Measurements from ENCODE around the gene TNFSF12. TPM values are rescaled to one million over a fixed set of nuclear protein-coding genes. Genes with fewer than 3 reads are reported as not detected.

Gene TNFSF12
- polyA plus RNA-seq, 2 of the 4 experiments (the other 2 are of a cell fraction): 9.9 to 11.9 TPM

DNA sequence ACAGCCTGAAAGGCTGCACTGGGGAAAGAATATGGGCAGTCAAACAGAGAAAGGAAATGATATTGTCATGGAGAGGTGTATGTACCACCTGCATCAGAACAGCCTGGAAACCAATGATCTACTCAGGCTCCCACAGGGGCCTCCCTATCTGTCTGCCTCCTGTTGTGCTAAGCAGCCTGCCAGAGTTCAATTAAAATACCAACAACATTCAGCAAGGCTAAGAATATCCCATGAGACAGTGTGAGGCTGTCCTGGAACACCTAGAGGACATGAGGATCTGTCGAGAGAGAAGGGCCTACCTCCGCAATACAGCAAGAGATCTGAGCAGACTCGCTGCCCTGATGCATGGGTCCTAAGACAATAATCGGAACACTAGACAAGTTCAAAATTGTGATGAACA, 57.4 kb downstream of the TNFSF12 start:
- Histone ChIP-seq H3K4me1 (peaks cover 6% of the 10 kb centered on the region; the same call in 2 of the 3 replicates), H3K9me3 (no peaks in the 10 kb centered on the region), H3K4me3 (no peak overlapping the region), H3K4me2 (no peak overlapping the region), H3K27ac (no peak overlapping the region)
- FAIRE-seq: peak; percentile 72
- POLR2A ChIA-PET: interaction anchor here (0.6 kb wide), 1 partner anchor 63 kb away, joined by 3 read pairs; no protein-coding TSS in a partner anchor
- no peak for TF ChIP-seq POLR2A (IDR thresholded peaks at IDR 0.05; ENCODE audit: low read length)
- TF ChIP-seq ESRRA (IDR thresholded peaks at IDR 0.05; ENCODE audit: borderline replicate concordance, low read length): no peak
- TF ChIP-seq HOXA7 (CRISPR knock-in tag; IDR thresholded peaks at IDR 0.05): no peak
- no peak for TF ChIP-seq KDM1A (IDR thresholded peaks at IDR 0.05; ENCODE audit: low read depth)
- TF ChIP-seq NR3C1 (IDR thresholded peaks at IDR 0.05): no peak
- TF ChIP-seq EP300 (IDR thresholded peaks at IDR 0.05): no peak
- TF ChIP-seq RAD21 (conservative IDR thresholded peaks at IDR 0.05 in 1 of 2, IDR thresholded peaks at IDR 0.05 in 1 of 2): no peak
- TF ChIP-seq FOXS1 (CRISPR knock-in tag; IDR thresholded peaks at IDR 0.05): no peak
- TF ChIP-seq, protein P1, sequence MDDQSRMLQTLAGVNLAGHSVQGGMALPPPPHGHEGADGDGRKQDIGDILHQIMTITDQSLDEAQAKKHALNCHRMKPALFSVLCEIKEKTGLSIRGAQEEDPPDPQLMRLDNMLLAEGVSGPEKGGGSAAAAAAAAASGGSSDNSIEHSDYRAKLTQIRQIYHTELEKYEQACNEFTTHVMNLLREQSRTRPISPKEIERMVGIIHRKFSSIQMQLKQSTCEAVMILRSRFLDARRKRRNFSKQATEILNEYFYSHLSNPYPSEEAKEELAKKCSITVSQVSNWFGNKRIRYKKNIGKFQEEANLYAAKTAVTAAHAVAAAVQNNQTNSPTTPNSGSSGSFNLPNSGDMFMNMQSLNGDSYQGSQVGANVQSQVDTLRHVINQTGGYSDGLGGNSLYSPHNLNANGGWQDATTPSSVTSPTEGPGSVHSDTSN (IDR thresholded peaks at IDR 0.05): no peak
- no peak for ATAC-seq
- WGBS (ENCODE audit: missing lambda C conversion rate): 93% methylated on average over 4 of the region's 4 CpGs
- CTCF ChIA-PET: interaction anchor here (0.8 to 4.7 kb wide), 2 partner anchors 18 to 251 kb away, joined by 5 to 40 read pairs; partner anchors contain the start of gene SOX15
- no peak for DNase-seq (ENCODE audit: low read depth in 1 of 2, low spot score in 1 of 2)

Small RNAs within 50 kb of the gene (small RNA-seq; reads per million reads assigned to genes)
- gene CD68: 0 reads per million in 6 experiments
- 0 reads per million in 6 experiments for gene RF00019
- 0 reads per million in 6 experiments for gene SNORA48
- gene SNORD10: 0 reads per million in 6 experiments

Other genes starting within 250 kb of the TNFSF12 start
Only the 30 nearest of the 32 such genes appear.
- gene NEURL4, start 219.7 kb upstream of the TNFSF12 start, polyA plus RNA-seq (2011; rRNA removed): 12.2 and 18.3 TPM in 2 replicates
- 44.2 to 50.4 TPM (median 47.5 TPM) in 3 replicates for gene NEURL4, start 219.7 kb upstream of the TNFSF12 start, polyA plus RNA-seq (2017; fragmentation: RNase III; extraction: RNeasy Plus Mini Kit Qiagen cat#74134 plus additional on column Dnase treatment)
- 0.03 and 0.41 TPM in 2 replicates for gene ACAP1, start 212.5 kb upstream of the TNFSF12 start, polyA plus RNA-seq (2011; rRNA removed)
- gene ACAP1, start 212.5 kb upstream of the TNFSF12 start, polyA plus RNA-seq (2017; fragmentation: RNase III; extraction: RNeasy Plus Mini Kit Qiagen cat#74134 plus additional on column Dnase treatment): 1.3 to 2.1 TPM (median 1.4 TPM) in 3 replicates
- 6.1 and 7.0 TPM in 2 replicates for gene KCTD11, start 196.9 kb upstream of the TNFSF12 start, polyA plus RNA-seq (2011; rRNA removed)
- gene KCTD11, start 196.9 kb upstream of the TNFSF12 start, polyA plus RNA-seq (2017; fragmentation: RNase III; extraction: RNeasy Plus Mini Kit Qiagen cat#74134 plus additional on column Dnase treatment): 9.6 to 10.7 TPM (median 10.3 TPM) in 3 replicates
- not detected in 2 replicates for gene TMEM95, start 193.9 kb upstream of the TNFSF12 start, polyA plus RNA-seq (2011; rRNA removed)
- gene TMEM95, start 193.9 kb upstream of the TNFSF12 start, polyA plus RNA-seq (2017; fragmentation: RNase III; extraction: RNeasy Plus Mini Kit Qiagen cat#74134 plus additional on column Dnase treatment): not detected in 3 replicates
- gene TNK1, start 168.0 kb upstream of the TNFSF12 start, polyA plus RNA-seq (2011; rRNA removed): 1.2 and 1.8 TPM in 2 replicates
- 2.1 to 2.4 TPM (median 2.2 TPM) in 3 replicates for gene TNK1, start 168.0 kb upstream of the TNFSF12 start, polyA plus RNA-seq (2017; fragmentation: RNase III; extraction: RNeasy Plus Mini Kit Qiagen cat#74134 plus additional on column Dnase treatment)
- gene PLSCR3, start 154.5 kb upstream of the TNFSF12 start, polyA plus RNA-seq (2011; rRNA removed): 11.0 and 13.7 TPM in 2 replicates
- gene PLSCR3, start 154.5 kb upstream of the TNFSF12 start, polyA plus RNA-seq (2017; fragmentation: RNase III; extraction: RNeasy Plus Mini Kit Qiagen cat#74134 plus additional on column Dnase treatment): 27.5 to 33.4 TPM (median 29.6 TPM) in 3 replicates
- gene TMEM256, start 145.0 kb upstream of the TNFSF12 start, polyA plus RNA-seq (2011; rRNA removed): 127 and 210 TPM in 2 replicates
- 142 to 166 TPM (median 164 TPM) in 3 replicates for gene TMEM256, start 145.0 kb upstream of the TNFSF12 start, polyA plus RNA-seq (2017; fragmentation: RNase III; extraction: RNeasy Plus Mini Kit Qiagen cat#74134 plus additional on column Dnase treatment)
- gene NLGN2, start 141.2 kb upstream of the TNFSF12 start, polyA plus RNA-seq (2011; rRNA removed): 4.1 and 6.9 TPM in 2 replicates
- 17.6 to 27.9 TPM (median 27.5 TPM) in 3 replicates for gene NLGN2, start 141.2 kb upstream of the TNFSF12 start, polyA plus RNA-seq (2017; fragmentation: RNase III; extraction: RNeasy Plus Mini Kit Qiagen cat#74134 plus additional on column Dnase treatment)
- not detected in 2 replicates for gene SPEM1, start 128.7 kb upstream of the TNFSF12 start, polyA plus RNA-seq (2011; rRNA removed)
- 0.09 to 0.13 TPM in 2 of 3 replicates, not detected in the other for gene SPEM1, start 128.7 kb upstream of the TNFSF12 start, polyA plus RNA-seq (2017; fragmentation: RNase III; extraction: RNeasy Plus Mini Kit Qiagen cat#74134 plus additional on column Dnase treatment)
- not detected in 2 replicates for gene SPEM2, start 123.4 kb upstream of the TNFSF12 start, polyA plus RNA-seq (2011; rRNA removed)
- not detected in 3 replicates for gene SPEM2, start 123.4 kb upstream of the TNFSF12 start, polyA plus RNA-seq (2017; fragmentation: RNase III; extraction: RNeasy Plus Mini Kit Qiagen cat#74134 plus additional on column Dnase treatment)
- gene SPEM3, start 120.2 kb upstream of the TNFSF12 start, polyA plus RNA-seq (2011; rRNA removed): not detected in 2 replicates
- not detected in 3 replicates for gene SPEM3, start 120.2 kb upstream of the TNFSF12 start, polyA plus RNA-seq (2017; fragmentation: RNase III; extraction: RNeasy Plus Mini Kit Qiagen cat#74134 plus additional on column Dnase treatment)
- gene TMEM102, start 113.6 kb upstream of the TNFSF12 start, polyA plus RNA-seq (2011; rRNA removed): 4.4 and 4.9 TPM in 2 replicates
- gene TMEM102, start 113.6 kb upstream of the TNFSF12 start, polyA plus RNA-seq (2017; fragmentation: RNase III; extraction: RNeasy Plus Mini Kit Qiagen cat#74134 plus additional on column Dnase treatment): 6.5 to 8.9 TPM (median 8.1 TPM) in 3 replicates
- 1.4 and 1.9 TPM in 2 replicates for gene FGF11, start 109.5 kb upstream of the TNFSF12 start, polyA plus RNA-seq (2011; rRNA removed)
- gene FGF11, start 109.5 kb upstream of the TNFSF12 start, polyA plus RNA-seq (2017; fragmentation: RNase III; extraction: RNeasy Plus Mini Kit Qiagen cat#74134 plus additional on column Dnase treatment): 1.1 to 1.8 TPM (median 1.5 TPM) in 3 replicates
- 6.5 and 6.9 TPM in 2 replicates for gene CHRNB1, start 104.0 kb upstream of the TNFSF12 start, polyA plus RNA-seq (2011; rRNA removed)
- 6.2 to 8.4 TPM (median 8.0 TPM) in 3 replicates for gene CHRNB1, start 104.0 kb upstream of the TNFSF12 start, polyA plus RNA-seq (2017; fragmentation: RNase III; extraction: RNeasy Plus Mini Kit Qiagen cat#74134 plus additional on column Dnase treatment)
- gene ZBTB4, start 69.4 kb upstream of the TNFSF12 start, polyA plus RNA-seq (2011; rRNA removed): 14.4 and 18.2 TPM in 2 replicates
- 24.4 to 29.5 TPM (median 28.2 TPM) in 3 replicates for gene ZBTB4, start 69.4 kb upstream of the TNFSF12 start, polyA plus RNA-seq (2017; fragmentation: RNase III; extraction: RNeasy Plus Mini Kit Qiagen cat#74134 plus additional on column Dnase treatment)
- not detected in 2 replicates for gene SLC35G6, start 67.6 kb upstream of the TNFSF12 start, polyA plus RNA-seq (2011; rRNA removed)
- gene SLC35G6, start 67.6 kb upstream of the TNFSF12 start, polyA plus RNA-seq (2017; fragmentation: RNase III; extraction: RNeasy Plus Mini Kit Qiagen cat#74134 plus additional on column Dnase treatment): not detected in 3 replicates
- 22.8 and 57.1 TPM in 2 replicates for gene POLR2A, start 64.7 kb upstream of the TNFSF12 start, polyA plus RNA-seq (2011; rRNA removed)
- 65.6 to 69.6 TPM (median 67.4 TPM) in 3 replicates for gene POLR2A, start 64.7 kb upstream of the TNFSF12 start, polyA plus RNA-seq (2017; fragmentation: RNase III; extraction: RNeasy Plus Mini Kit Qiagen cat#74134 plus additional on column Dnase treatment)
- gene TNFSF13, start 9.7 kb downstream of the TNFSF12 start, polyA plus RNA-seq (2011; rRNA removed): 1.0 TPM in 2 replicates
- 0.41 to 0.78 TPM (median 0.61 TPM) in 3 replicates for gene TNFSF13, start 9.7 kb downstream of the TNFSF12 start, polyA plus RNA-seq (2017; fragmentation: RNase III; extraction: RNeasy Plus Mini Kit Qiagen cat#74134 plus additional on column Dnase treatment)
- 150 and 165 TPM in 2 replicates for gene SENP3, start 12.9 kb downstream of the TNFSF12 start, polyA plus RNA-seq (2011; rRNA removed)
- gene SENP3, start 12.9 kb downstream of the TNFSF12 start, polyA plus RNA-seq (2017; fragmentation: RNase III; extraction: RNeasy Plus Mini Kit Qiagen cat#74134 plus additional on column Dnase treatment): 104 to 119 TPM (median 114 TPM) in 3 replicates
- 14.9 and 17.7 TPM in 2 replicates for gene CD68, start 30.6 kb downstream of the TNFSF12 start, polyA plus RNA-seq (2011; rRNA removed)
- gene CD68, start 30.6 kb downstream of the TNFSF12 start, polyA plus RNA-seq (2017; fragmentation: RNase III; extraction: RNeasy Plus Mini Kit Qiagen cat#74134 plus additional on column Dnase treatment): 6.5 to 11.6 TPM (median 9.8 TPM) in 3 replicates
- 148 and 204 TPM in 2 replicates for gene MPDU1, start 34.8 kb downstream of the TNFSF12 start, polyA plus RNA-seq (2011; rRNA removed)
- 126 to 134 TPM (median 127 TPM) in 3 replicates for gene MPDU1, start 34.8 kb downstream of the TNFSF12 start, polyA plus RNA-seq (2017; fragmentation: RNase III; extraction: RNeasy Plus Mini Kit Qiagen cat#74134 plus additional on column Dnase treatment)
- 0.05 and 0.11 TPM in 2 replicates for gene SOX15, start 41.0 kb downstream of the TNFSF12 start, polyA plus RNA-seq (2011; rRNA removed)
- gene SOX15, start 41.0 kb downstream of the TNFSF12 start, polyA plus RNA-seq (2017; fragmentation: RNase III; extraction: RNeasy Plus Mini Kit Qiagen cat#74134 plus additional on column Dnase treatment): 0.19 to 0.30 TPM (median 0.22 TPM) in 3 replicates
- 40.7 and 45.3 TPM in 2 replicates for gene FXR2, start 65.8 kb downstream of the TNFSF12 start, polyA plus RNA-seq (2011; rRNA removed)
- gene FXR2, start 65.8 kb downstream of the TNFSF12 start, polyA plus RNA-seq (2017; fragmentation: RNase III; extraction: RNeasy Plus Mini Kit Qiagen cat#74134 plus additional on column Dnase treatment): 38.9 to 45.2 TPM (median 42.9 TPM) in 3 replicates
- 38.1 and 44.4 TPM in 2 replicates for gene SAT2, start 78.8 kb downstream of the TNFSF12 start, polyA plus RNA-seq (2011; rRNA removed)
- gene SAT2, start 78.8 kb downstream of the TNFSF12 start, polyA plus RNA-seq (2017; fragmentation: RNase III; extraction: RNeasy Plus Mini Kit Qiagen cat#74134 plus additional on column Dnase treatment): 59.8 to 76.3 TPM (median 70.1 TPM) in 3 replicates
- 0.31 and 0.34 TPM in 2 replicates for gene SHBG, start 81.1 kb downstream of the TNFSF12 start, polyA plus RNA-seq (2011; rRNA removed)
- 0.37 to 0.63 TPM (median 0.50 TPM) in 3 replicates for gene SHBG, start 81.1 kb downstream of the TNFSF12 start, polyA plus RNA-seq (2017; fragmentation: RNase III; extraction: RNeasy Plus Mini Kit Qiagen cat#74134 plus additional on column Dnase treatment)
- 0.16 and 0.20 TPM in 2 replicates for gene ATP1B2, start 101.9 kb downstream of the TNFSF12 start, polyA plus RNA-seq (2011; rRNA removed)
- gene ATP1B2, start 101.9 kb downstream of the TNFSF12 start, polyA plus RNA-seq (2017; fragmentation: RNase III; extraction: RNeasy Plus Mini Kit Qiagen cat#74134 plus additional on column Dnase treatment): 0.05 to 0.26 TPM (median 0.10 TPM) in 3 replicates
- 65.9 and 80.1 TPM in 2 replicates for gene TP53, start 138.4 kb downstream of the TNFSF12 start, polyA plus RNA-seq (2011; rRNA removed)
- gene TP53, start 138.4 kb downstream of the TNFSF12 start, polyA plus RNA-seq (2017; fragmentation: RNase III; extraction: RNeasy Plus Mini Kit Qiagen cat#74134 plus additional on column Dnase treatment): 53.1 to 64.0 TPM (median 59.4 TPM) in 3 replicates
- gene WRAP53, start 139.4 kb downstream of the TNFSF12 start, polyA plus RNA-seq (2011; rRNA removed): 15.9 and 17.4 TPM in 2 replicates
- gene WRAP53, start 139.4 kb downstream of the TNFSF12 start, polyA plus RNA-seq (2017; fragmentation: RNase III; extraction: RNeasy Plus Mini Kit Qiagen cat#74134 plus additional on column Dnase treatment): 33.8 to 34.0 TPM (median 33.9 TPM) in 3 replicates
- 1.9 and 2.1 TPM in 2 replicates for gene EFNB3, start 156.1 kb downstream of the TNFSF12 start, polyA plus RNA-seq (2011; rRNA removed)
- gene EFNB3, start 156.1 kb downstream of the TNFSF12 start, polyA plus RNA-seq (2017; fragmentation: RNase III; extraction: RNeasy Plus Mini Kit Qiagen cat#74134 plus additional on column Dnase treatment): 0.96 to 1.9 TPM (median 1.7 TPM) in 3 replicates
- 0.08 TPM in 2 replicates for gene DNAH2, start 168.7 kb downstream of the TNFSF12 start, polyA plus RNA-seq (2011; rRNA removed)
- 0.01 to 0.05 TPM (median 0.03 TPM) in 3 replicates for gene DNAH2, start 168.7 kb downstream of the TNFSF12 start, polyA plus RNA-seq (2017; fragmentation: RNase III; extraction: RNeasy Plus Mini Kit Qiagen cat#74134 plus additional on column Dnase treatment)

Measured in A549 (cell line).